NCI-H2171 (cell line): ENCODE measurements around the gene PLRG1.

Experiments
- DNase-seq: peaks from one replicate; lab custom pipeline; 2025; lab: John Stamatoyannopoulos, UW

Gene PLRG1

DNA sequence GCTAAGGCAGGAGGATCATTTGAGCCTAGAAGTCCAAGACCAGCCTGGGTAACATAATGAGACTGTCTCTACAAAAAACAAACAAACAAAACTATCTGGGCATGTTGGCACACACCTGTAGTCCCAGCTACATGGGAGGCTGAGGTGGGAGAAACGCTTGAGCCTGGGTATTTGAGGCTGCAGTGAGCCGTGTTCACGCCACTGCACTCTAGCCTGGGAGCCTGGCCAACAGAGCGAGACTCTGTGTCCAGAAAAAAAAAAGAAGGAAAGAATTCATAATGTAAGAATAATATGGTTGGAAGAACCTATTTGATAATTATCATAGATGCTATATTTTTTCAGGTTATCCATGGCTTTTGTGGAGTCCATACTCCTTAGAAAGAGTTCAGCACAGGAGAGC lies 32.6 kb downstream of the PLRG1 start:
- DNase-seq = no peak

DNA sequence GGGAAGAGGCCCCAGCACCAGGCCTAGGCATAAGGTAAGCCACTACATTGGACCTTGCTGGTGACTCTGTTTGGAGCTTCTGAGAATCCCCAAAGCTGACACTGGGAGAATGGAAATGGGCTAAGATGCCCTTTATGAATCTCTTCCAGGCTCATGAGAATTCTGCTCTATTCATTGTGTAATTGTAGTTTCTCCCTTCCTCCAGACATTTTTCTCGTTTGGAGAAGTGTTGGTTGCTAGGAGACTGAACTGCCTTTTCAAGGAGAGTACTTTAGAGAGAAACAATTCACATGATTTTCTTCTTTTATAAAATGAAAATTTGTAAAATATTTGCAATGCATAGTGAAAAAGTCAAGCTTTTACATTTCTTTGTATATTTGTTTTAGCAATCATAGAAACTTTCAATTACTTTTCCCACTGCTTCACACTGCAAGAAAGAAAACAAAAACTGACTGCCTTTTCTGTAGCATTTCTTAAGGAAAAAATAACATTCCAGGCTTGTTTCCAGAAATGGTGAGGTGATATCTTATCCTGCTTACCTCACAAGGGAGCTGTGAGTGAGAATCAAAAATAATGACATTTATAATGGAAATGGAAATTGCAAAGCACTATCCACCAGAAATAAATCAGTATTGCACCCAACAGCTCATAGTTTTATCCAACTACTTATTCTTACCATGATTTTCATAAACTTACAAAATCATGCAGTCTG lies 33.7 kb downstream of the PLRG1 start:
- DNase-seq = no peak

DNA sequence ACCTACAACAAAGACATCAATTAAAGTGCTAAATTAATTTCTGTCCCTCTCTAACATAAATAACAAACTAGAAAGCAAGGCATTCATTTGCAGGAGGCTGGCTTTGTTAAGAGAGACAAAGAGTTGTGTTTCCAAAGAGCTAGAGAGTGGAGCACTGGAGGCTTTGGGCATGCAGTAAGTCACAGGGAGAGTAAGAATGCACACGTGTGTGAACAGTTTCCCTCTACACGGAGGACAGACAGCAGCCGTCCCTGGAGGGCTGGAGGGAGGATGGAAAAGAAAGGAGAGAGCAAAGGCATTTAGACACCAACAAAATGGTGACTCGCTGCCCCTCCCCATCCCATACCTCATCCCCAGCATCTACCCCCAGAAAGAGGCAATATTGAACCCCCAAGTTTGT lies 38.2 kb downstream of the PLRG1 start:
- DNase-seq = no peak

DNA sequence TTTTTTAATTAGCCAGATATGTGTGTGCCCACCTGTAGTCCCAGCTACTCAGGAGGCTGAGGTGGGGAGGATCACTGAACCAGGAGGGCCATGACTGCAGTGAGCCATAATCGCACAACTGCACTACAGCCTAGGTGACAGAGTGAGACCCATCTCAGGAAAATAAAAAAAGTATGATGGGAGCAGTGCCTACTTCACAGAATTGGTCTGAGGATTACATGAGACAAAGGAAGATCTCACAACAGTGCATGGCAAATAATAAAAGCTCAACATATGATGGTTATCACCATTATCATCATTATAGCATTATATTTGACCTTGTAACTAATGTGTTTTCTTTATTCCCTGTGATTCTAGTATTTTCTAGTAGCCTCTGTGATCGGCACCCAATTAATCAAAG lies 38.7 kb downstream of the PLRG1 start:
- no peak for DNase-seq

DNA sequence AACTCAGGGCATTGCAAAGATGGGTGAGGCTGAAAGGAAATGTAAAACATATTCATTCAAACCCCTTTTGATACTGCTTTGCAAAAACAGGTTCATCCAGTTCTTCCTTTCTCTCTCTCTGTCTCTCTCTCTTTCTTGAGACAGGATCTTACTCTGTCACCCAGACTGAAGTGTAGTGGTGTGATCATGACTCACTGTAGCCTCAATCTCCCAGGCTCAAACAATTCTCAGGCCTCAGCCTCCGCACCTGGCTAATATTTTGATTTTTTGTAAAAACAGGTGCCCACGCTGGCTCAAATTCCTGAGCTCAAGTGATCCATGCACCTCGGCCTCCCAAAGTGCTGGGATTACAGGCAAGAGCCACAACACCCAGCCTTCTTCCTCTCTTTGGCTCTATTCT lies 43.0 kb downstream of the PLRG1 start:
- no peak for DNase-seq

DNA sequence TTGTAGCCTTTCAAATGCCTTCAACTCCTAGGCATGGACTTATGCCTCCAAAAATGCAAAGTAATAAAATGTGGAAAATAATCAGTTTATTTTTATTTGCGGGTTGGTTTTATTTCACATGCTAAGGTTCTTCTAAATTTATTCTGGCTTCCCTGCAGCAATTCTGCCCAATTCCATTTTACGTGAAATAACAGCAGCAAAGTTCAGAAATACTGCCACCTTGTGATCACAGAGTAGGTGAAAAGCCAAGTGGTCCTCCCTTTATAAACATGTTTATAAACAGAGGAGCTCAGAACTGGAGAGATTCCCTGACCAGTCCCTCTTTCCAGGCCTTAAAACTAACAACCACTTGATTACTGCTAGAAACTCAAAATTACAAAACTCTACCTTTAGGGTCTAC lies 43.9 kb downstream of the PLRG1 start:
- DNase-seq = no peak

DNA sequence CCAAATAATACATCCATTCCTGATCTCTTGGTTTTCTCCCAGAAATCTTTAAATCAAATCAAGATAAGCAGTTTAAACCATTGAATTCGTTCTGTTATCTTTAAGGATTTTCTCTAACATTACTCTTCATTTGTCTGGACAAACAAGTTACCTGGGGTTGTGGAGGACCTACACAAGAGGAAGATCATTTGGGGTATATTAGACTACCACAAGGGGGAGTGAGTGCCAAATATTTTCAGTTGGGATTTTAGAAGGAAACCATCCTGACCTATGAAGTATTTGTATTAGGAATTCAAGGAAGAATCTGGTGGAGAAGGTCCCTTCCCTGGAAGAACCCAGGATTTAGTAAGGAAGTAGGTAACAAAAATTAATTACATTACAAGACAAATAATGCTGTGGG lies 46.6 kb downstream of the PLRG1 start:
- DNase-seq = no peak

DNA sequence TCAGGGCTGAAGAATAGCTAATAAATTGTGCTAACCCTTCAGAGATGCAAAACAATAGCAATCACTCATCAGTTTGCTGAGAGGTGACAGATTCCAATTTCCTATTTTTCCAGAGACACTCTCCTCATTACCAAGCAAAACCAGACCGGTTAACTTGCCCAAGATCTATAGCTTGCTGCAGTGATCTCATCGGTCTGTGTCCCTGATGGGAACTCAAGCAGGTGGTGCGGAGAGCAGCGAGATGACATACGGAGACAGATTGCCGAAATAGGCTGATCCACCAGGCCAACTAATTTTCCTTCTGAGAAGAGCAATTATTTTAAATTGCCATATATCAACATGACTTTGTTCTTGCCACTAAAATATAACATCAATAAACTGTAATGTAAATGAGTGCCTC lies 48.1 kb downstream of the PLRG1 start:
- DNase-seq = no peak

DNA sequence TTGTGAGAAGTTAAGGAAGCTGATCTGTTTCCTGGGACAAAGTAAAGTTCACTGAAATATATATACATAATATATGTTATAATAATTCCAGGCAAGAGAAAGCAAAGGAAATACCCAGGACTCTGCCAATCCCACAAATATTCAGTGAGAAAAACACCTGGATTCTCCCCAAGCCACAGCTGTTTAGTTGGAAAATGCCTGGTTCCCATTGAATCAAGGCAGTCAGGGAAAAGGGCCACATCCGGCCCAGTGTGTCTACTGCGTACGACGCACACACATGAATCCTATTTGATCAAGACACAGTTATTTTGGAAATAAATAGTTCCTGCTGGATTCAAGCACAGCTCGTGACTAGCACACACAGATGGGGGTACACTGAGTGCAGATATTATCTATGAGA lies 52.3 kb downstream of the PLRG1 start:
- DNase-seq = no peak

DNA sequence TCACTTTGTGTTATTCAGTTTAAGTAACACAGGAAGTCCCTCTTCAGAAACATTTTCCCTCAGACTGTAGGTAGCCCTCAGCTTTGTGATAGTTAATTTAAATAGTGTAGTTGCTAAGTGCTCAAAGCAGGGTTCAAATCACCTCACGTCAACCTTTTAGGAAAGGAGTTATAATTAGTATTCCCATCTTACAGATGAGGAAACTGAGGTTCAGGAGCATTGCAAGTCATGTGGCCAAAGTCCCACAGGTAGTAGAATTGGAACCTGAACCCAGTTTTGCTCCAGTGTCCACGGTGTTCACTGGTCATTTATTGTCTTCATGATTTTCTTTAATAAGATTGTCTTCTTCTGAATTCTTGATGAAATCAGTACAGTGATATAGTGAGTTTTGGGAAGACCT lies 54.3 kb downstream of the PLRG1 start:
- no peak for DNase-seq

DNA sequence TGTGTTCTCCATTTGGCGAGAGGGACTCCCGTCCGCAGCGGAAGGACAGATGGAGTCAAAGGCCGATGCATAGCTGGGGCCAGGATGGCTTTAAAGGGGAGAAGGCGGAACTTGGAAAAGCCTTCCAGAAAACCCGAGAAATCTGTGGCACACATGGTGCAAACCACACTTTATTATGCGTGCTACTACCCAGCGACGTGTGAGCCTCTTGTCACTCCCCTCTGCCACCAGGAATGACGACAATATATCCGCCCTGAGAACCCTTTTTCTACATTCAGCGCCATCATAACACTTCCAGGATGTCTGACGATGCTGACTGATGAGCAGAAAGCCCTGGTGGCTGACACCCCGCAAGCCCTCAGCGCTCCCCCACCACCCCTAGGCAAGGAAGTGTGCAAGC lies 57.9 kb downstream of the PLRG1 start:
- DNase-seq = no peak

DNA sequence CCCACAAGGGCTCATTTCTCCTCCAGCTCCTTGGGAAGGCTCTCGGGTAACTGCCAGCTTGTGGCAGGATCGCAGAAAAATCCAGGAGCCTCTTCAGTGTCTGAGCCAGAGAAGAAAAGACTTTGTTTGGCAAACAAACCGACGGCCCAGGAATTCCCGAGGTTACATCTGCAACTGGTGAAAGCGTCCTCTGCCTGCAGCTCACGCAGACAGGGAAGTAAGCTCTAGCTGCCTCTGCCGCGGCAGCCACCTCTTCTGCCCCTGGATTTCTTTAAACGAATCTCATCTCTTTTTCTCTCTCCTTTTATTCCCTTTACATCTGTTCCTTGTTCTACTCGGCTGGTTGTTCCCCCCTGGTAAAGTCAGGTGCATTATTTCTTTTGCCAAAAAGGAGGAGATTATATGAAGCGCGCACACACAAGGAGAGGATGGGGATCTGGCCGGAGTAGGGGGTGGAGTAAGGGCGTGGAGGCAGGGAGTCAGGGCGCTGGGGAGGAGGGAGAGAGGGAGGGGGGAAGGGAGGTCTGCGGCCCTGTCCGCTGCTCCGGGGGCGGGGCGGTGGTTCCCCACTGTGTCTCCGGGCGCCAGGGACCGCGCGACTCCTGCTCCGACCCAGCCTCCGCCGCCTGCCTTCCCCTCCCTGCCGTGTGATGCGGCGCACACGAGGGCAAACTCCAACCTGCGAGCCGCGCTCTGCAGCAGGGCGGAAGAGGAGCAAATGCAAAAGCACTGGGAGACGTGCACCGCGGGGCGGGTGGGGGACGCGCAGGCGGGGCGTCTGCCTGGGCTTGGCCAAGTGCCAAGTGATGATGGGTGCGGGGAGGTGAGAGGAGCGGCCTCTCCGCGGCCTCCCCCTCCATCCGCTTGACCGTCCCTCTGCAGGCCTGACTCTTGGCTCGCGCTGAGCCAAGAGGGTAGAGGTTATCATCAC lies 58.6 kb downstream of the PLRG1 start, which contains the start of gene DCHS2:
Gene DCHS2 (minus strand): TSS at position 459 of the 931 bp plus-strand sequence. CDS start 444 bp downstream, at position 15.
- DNase-seq = no peak

DNA sequence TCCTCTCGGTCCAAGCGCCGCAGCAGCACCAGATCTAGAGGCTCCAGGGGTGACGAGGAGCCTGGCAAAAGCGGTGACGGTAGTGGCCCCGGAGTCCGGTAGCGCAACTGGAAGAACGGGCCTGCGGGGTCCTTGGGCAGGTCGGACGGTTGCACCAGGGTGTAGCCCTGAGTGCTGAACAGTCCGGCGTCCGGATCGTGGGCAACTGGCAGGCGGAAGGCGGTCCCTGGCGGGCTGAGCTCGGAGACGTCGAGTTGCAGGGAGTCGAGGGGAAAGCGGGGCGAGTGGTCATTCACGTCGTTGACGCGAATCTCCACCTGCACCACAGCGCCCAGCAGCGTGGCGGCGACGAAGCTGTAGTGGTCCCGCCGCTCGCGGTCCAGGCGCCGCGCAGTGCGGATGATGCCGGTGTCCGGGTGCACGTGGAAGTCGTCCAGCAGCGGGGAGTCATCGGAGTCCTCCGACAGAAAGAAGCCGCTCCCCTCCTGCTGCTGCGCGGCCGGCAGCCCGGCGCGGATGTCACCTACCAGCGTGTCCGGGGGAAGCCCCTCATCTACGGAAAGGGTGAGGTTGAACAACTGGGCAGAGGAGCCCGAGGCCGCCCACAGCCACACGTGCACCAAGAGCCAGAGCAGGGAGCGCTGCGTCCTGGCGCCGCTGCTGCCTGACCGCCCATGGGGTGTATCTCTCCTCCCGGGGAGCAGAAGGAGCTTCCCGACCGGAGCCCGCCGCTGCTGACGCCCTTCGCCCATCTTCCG lies 59.4 kb downstream of the PLRG1 start:
- no peak for DNase-seq

DNA sequence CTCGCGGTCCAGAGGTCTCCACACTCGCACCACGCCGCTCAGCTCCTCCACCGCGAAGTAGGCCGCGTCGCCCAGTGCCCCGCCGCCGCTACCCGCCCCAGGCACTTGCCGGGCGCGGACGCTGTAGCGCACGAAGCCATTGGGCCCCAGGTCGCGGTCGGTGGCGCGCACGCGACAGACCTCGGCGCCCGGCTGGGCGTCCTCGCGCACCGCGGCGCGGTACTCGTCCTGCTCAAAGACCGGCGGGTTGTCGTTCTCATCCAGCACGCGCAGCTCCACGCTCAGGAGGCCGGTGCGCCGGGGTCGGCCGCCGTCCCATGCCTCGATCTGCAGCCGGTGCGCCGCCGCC lies 60.0 kb downstream of the PLRG1 start:
- DNase-seq = no peak

DNA sequence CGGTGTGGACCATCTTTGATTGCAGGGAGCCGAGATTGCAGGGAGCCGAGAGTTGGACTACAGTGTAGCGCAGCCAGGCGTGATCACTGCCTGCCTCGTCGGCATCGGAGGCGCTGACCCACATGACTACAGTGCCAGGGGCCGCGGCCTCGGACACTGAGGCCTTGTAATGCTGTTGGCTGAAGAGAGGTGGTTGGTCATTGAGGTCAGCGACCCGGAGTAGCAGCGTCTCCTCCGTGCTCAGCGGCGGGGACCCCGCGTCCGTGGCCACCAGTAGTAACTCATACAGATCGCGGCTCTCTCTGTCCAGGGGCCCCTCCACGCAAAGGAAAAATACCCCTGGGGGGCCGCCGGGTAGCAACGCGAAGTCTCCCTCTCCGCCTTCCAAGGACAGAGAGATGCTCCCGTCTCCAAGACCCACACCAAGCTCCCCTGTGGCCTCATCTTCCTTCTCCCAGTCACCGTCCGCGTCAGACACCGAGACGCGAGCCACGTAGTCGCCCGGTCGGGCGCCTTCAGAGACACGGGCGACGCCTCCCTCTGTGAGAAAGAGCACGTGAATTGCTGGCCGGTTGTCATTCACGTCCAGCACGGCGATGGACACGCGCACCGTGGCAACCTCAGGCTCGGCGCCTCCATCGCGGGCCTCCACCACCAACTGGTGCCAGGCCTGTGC lies 60.5 kb downstream of the PLRG1 start:
- DNase-seq = no peak

DNA sequence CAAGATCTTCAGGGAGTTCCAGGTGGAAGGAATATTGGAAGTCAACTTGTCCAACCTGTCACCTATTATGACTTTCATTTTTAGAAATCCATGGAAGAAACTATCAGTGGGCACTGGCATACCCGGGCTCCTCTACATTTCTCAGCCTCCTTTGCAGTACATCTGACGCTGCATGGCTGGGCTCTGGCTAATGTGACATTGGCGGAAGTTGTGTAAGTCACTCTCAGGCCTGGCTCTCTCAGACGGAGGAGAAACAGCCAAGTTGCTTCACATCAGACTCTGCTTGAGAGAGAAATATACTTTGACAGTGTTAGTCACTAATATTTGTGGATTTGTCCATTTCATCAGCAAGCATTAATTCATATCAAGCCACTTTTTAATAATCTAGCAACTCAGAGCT lies 63.1 kb downstream of the PLRG1 start:
- DNase-seq = no peak

DNA sequence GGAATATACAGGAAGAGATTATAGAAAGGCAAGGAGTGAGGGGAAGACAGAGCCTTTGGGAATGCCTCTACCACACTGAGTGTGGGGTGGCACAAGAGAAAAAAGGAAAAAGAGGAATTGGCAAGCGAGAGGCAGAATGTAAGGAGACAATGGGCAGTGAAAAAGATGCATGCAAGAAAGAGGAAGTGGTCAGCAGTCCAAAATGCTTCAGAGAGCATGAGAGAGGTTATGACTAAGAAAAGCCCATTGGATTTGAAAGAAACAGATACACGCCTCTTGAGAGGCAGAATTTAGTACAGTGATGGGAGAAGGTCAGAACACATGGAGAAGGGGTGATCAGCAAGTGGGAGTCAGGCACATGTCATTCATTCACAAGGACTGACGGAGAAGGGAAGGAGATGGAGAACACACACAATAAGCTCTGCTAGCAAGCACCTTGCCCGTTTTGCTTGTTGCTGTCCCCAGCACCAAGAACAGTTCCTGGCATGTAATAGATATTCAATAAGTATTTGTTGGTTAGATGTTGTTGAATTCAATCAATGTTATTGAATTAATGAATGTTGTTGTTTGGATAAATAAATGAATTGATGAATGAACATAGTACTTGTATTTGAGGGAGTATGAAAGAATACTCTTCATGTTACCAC lies 65.0 kb downstream of the PLRG1 start:
- no peak for DNase-seq
